NCI-H1048 (cell line): ENCODE measurements around the gene CCSER2.
"Not testable (repeated sequence)": the region's sequence is repeated elsewhere in the genome, so short reads cannot be mapped to it uniquely, and the experiment has no call there.

Source experiments
- DNase-seq: peaks from one replicate; lab custom pipeline; 2025; lab: John Stamatoyannopoulos, UW

Gene CCSER2, protein sequence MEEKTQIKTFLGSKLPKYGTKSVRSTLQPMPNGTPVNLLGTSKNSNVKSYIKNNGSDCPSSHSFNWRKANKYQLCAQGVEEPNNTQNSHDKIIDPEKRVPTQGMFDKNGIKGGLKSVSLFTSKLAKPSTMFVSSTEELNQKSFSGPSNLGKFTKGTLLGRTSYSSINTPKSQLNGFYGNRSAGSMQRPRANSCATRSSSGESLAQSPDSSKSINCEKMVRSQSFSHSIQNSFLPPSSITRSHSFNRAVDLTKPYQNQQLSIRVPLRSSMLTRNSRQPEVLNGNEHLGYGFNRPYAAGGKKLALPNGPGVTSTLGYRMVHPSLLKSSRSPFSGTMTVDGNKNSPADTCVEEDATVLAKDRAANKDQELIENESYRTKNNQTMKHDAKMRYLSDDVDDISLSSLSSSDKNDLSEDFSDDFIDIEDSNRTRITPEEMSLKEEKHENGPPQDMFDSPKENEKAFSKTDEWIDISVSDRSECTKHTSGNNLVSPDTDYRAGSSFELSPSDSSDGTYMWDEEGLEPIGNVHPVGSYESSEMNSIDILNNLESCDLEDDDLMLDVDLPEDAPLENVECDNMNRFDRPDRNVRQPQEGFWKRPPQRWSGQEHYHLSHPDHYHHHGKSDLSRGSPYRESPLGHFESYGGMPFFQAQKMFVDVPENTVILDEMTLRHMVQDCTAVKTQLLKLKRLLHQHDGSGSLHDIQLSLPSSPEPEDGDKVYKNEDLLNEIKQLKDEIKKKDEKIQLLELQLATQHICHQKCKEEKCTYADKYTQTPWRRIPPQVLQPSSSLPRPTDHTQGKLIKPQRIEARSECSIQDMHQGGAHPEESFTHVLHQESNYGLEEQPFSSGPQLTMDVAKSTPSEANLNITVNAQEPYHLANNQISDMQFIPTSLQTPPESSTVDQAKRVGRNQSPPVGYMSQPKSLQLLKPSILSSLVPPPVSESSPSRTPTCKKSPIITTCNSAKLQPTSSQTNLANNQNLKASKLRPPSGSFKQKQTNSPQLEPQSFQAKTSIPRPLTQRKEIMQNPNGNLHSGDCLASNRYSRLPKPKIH

DNA sequence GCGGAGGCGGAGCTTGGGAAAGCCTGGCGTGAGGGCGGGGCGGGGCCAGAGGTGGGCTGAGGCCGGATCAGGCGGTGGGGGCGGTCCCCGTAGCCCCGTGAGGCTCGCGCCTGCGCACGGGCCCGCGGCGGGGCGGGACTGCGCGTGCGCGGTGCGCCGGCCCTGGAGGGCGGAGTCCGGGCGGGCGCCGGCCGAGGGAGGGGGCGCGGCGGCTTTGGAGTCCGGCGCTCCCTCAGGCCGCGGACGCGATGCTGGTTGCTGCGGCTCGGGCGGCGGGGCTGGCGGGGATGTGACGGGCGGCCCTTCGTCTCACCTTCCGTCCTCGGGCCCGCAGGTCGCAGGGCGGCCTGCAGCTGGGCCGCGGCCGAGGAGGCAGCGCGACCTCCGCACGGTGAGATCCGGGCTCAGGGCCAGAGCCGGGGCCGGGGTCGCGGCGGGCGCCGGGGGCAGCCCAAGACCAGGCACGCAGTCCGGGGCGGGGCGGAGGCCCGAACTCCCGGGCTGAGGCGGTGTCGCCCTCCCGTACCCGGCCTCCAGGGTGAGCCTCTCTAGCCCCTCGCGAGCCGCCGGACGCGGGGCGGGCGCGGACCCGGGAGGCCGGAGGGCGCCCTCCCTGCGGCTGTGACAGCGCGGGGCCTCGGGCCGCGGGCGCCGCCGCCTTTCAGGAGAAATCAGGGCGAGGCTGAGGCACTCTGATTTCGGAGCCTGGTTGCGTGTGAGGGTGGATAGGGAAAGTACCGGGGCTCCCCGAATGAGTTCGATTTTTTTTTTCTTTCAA, at the start of gene CCSER2:
Gene CCSER2, plus strand, starts transcription at position 172 of the 778 bp plus-strand sequence. CDS start 42,464 bp downstream, outside the sequence.
- DNase-seq = peak; percentile 75

GRCh38 chr10:84279876-84280475, 48.4 kb upstream of the CCSER2 start:
- not testable (repeated sequence) for DNase-seq

GRCh38 chr10:84286695-84287094, 41.7 kb upstream of the CCSER2 start:
- DNase-seq = no peak

- no peak for DNase-seq
Observed at GRCh38 chr10:84288151-84288550, 40.2 kb upstream of the CCSER2 start.

DNA sequence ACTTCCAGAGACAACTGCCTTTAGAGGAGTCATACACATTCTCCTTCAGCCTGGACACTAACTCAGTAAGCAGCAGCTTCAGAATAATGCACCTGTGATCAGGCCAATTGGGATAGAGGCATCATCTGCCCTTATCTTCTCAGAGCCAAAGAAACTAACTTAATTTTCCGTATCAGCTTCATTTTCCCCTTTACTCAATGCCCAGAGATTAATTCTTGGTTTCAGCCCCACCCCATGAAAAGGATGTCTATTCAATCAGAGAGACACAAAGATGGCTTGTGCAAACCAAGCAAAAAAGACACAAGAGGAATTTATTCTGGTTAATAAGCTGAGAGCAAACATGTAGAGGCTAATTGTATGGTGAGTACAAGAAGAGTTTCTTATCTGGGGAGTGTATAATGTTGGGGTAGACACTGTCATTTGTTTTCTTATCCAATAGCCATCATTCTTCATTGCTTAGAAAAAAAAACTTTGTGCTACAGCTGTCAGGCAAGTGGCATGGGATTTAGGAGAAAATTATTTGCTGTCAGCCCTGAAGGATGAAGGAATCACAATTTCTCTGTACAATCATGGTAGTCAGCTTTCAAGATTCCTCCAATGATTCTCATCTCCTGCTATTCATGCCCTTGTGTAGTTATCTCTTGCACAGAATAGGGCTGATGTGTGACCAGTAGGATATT, 38.7 kb upstream of the CCSER2 start:
- no peak for DNase-seq

DNA sequence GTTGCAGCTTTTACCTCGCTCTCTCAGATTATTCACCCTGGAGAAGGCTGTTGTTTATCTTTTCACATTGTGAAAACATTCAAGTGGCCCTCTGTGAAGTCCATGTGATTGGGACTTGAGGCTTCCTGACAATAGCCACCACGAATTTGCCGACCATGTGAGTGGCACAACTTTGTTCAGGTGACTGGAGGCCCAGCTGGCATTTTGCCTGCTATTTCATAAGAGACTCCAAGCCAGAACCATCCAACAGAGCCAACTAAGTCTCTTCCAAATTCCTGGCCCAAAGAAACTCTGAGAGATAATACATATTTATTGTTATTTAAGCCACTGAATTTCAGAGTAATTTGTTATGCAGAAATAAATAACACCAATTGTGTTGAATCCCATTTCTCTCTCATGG, 38.2 kb upstream of the CCSER2 start:
- DNase-seq = no peak

DNA sequence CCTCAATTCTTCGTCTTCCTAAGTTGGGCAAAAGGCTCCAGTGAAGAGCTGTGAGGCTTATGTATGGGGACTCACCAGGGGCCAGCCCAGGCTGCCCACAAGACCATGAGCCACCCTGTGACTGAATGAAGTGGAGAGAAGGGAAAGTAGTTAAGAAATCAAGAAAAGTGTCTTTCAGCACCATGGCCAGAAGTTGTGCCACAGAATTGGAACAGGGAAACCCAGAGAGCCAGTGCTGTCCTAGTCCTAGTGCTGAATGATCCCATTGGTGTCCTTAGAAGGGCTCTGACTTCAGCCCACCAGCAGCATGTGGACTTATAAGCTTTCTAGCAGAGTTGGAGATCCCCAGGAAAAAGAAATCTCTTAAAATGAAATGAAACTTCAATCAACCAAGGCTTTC, 37.0 kb upstream of the CCSER2 start:
- DNase-seq = no peak

DNA sequence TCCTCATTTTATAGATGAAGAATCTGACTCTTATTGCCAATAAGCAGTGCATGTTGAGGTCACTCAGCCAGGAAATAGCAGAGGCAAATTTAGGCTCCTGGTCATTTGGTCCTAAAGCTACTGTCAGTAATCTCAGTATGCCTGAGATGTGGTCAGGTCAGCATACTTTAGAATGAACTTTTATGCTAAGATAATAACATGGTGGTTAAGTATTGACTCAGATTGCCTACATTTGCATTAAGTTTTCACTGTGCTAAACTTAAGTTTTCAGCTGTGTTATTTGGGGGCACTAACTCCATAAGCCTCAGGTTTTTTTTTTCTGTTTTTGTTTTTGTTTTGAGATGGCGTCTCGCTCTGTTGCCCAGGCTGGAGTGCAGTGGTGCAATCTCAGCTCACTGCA, 35.9 kb upstream of the CCSER2 start:
- DNase-seq = no peak

GRCh38 chr10:84293171-84293570, 35.2 kb upstream of the CCSER2 start:
- DNase-seq = no peak

GRCh38 chr10:84293574-84294016, 34.8 kb upstream of the CCSER2 start:
- DNase-seq = no peak

DNA sequence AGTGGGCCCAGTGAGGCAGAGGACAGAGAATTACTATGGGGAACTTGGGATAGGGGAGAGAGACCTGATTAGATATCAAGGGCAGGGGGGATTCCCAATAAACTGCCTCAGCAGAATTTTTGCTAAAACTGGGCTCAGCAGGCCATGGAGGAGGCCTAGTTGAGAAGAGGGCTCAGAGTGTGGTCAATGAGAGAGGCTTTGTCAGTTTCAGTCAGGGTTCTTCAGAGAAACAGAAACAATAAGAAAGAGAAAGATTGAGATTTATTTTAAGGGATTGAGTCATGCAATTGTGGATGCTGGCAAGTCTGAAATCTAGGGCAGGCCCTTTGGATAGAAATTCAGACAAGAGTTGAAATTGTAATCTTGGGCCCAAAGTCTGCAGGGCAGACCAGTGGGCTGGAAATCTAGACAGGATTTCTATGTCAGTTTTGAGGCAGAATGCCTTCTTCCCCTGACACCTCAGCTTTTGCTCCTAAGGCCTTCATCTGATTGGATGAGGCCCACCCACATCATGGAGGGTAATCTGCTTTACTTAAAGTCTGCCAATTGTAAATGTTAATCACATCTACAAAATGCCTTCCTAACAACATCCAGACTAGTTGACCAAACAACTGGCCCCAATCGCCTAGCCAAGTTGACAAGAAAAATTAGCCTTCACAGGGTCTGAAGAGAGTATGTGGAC, 33.5 kb upstream of the CCSER2 start:
- DNase-seq = no peak

DNA sequence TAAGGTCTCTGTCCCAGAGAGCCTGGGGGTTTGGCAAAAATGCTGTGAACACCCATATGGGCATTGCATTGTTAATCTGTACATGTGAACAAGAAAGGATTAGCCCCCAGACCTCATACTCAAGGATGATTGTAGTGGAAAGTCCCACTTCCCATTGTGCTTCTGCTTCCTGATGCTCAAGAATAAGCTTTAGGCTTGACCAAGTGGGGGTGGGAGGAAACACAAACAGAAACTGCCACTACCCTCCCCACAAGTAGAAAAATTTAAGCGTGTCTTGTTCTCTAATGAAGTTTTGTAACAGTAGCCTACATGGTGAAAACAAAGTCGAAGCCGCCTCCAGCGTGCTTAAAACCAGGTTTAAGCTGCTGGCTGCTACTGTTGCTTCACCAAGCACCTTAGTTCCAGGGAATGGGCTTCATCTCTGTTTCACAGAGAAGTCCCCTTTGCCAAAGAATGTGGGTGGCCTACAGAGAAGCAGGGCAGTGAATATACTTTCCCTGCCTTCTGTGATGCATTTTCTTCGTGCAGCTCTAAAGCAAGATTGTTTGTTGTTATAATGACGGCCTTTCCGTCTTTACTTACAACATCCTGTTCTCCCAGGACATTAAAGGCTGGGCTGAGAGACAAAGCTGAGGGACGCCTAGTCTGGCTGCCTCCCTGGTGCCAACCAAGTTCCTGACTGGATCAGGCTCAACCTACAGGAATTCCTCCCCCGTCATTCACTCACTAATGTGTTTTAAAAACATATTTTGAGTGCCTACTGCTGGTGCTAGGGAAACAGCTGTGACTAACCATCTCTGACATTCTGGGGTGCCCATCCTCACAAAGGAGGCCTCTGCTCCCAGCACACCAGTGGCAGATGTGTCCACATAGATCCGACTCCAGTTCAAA, 32.1 kb upstream of the CCSER2 start:
- no peak for DNase-seq

DNA sequence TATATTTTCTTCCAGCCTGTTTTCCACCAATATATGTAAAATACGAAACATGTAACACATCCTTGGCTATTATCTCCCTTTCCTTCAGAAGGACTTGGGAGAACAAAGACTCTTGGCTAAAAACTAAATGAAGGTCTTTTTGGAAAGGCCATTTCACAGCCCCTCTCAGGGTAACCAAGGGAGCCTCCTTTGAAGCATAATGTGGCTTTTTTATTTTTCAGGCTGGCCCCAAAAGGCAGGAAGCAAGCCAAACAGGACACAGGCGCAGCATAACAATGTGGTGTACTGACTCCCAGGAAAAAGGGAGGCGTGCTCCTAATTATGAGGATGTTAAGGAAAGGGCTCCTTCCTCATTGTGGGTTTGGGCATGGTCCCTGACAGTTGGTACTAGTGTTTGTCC, 30.3 kb upstream of the CCSER2 start:
- DNase-seq = no peak

- no peak for DNase-seq
Observed at GRCh38 chr10:84302223-84302622, 26.2 kb upstream of the CCSER2 start.

GRCh38 chr10:84306751-84307384, 21.5 kb upstream of the CCSER2 start:
- no peak for DNase-seq

GRCh38 chr10:84308021-84308420, 20.4 kb upstream of the CCSER2 start:
- DNase-seq = no peak

- DNase-seq = no peak
Observed at GRCh38 chr10:84308481-84309304, 19.7 kb upstream of the CCSER2 start.

GRCh38 chr10:84310470-84310869, 17.9 kb upstream of the CCSER2 start:
- DNase-seq = no peak
